Upper lobe of left lung (tissue), 6 donors: ENCODE results near the gene CFAP74. TPM values are rescaled to one million over a fixed set of nuclear protein-coding genes. Genes with fewer than 3 reads are reported as not detected.
A peak's percentile ranks its signal among the peaks of the same experiment; 100 is the strongest.
"Not testable (repeated sequence)": the region's sequence is repeated elsewhere in the genome, so short reads cannot be mapped to it uniquely, and the experiment has no call there.

Source experiments
- ATAC-seq, 2 donors: fragments of 200-7000 bp; cut with Tn5 transposase; one replicate each; pipeline ENCODE4 v1.9.1; 2022; ENCODE audit warnings: mild to moderate bottlenecking in 2 of 2, moderate library complexity in 2 of 2; ENCODE audit not compliant: low FRiP score in 2 of 2
- DNase-seq, 2 donors: peaks; one replicate each; pipeline ENCODE4 v3.0.0-alpha.2; 2019 to 2020
- H3K27ac ChIP-seq, 4 donors: fragments of 200-600 bp; sonication (generic); one replicate each; pipeline ENCODE4 v1.5.1; 2016 to 2019
- H3K27me3 ChIP-seq, 4 donors: fragments of 200-600 bp; sonication (generic); one replicate each; pipeline ENCODE4 v1.5.1; 2017 to 2019
- H3K36me3 ChIP-seq, 4 donors: fragments of 200-600 bp; sonication (generic); one replicate each; pipeline ENCODE4 v1.5.1; 2016 to 2019
- H3K4me1 ChIP-seq, 4 donors: fragments of 200-600 bp; sonication (generic); one replicate each; pipeline ENCODE4 v1.5.1; 2018 to 2019
- H3K4me3 ChIP-seq, 4 donors: fragments of 200-600 bp; sonication (generic); one replicate each; pipeline ENCODE4 v1.5.1; 2017 to 2019; ENCODE audit warnings: mild to moderate bottlenecking in 2 of 4, moderate library complexity in 1 of 4
- H3K9me3 ChIP-seq, 4 donors: fragments of 200-600 bp; sonication (generic); one replicate each; pipeline ENCODE4 v1.5.1; 2018 to 2019
- CTCF ChIP-seq, 6 experiments: fragments of 450-650 bp in 4 of 6; fragments of 200-600 bp in 2 of 6; sonication (generic) in 2 of 6; IDR thresholded peaks; one replicate each; pipeline ENCODE4 v1.5.1; 2016 to 2019; ENCODE audit warnings: antibody characterized with exemption in 6 of 6
- EP300 ChIP-seq, 4 donors: sonication (generic); formaldehyde crosslinking; IDR thresholded peaks; one replicate each; pipeline ENCODE4 v1.5.1; 2017; ENCODE audit warnings: antibody characterized with exemption in 4 of 4, control low read depth in 2 of 4
- POLR2A ChIP-seq, 4 donors: fragments of 450-650 bp; IDR thresholded peaks; one replicate each; pipeline ENCODE4 v1.5.1; 2016 to 2017; ENCODE audit warnings: antibody characterized with exemption in 4 of 4, mild to moderate bottlenecking in 2 of 4
- POLR2AphosphoS5 ChIP-seq, 2 donors: sonication (generic); formaldehyde crosslinking; IDR thresholded peaks; one replicate each; pipeline ENCODE4 v1.5.1; 2017; ENCODE audit warnings: antibody characterized with exemption in 2 of 2
- whole genome bisulfite sequencing, 2 donors: methylation state at CpG; one replicate each; pipeline ENCODE4 v1.1.5; 2017 to 2018; 5-methylcytosine and 5-hydroxymethylcytosine counted together
- total RNA-seq, 6 donors: library from RNA; depleted of rRNA in 4 of 6; stranded (reverse); fragments of >200 nt in 4 of 6; gene quantifications; one replicate each; pipeline versions ENCODE4 v1.1.0 to v1.2.1, GENCODE V29; 2016 to 2021
- donor health status: DM: no; HTN: no; CAD: no; lungs with moderate emphysema.
- donor health status: DM: no; HTN: yes; CAD: no; lungs with severe emphysema.

Gene CFAP74
- total RNA-seq, 6 donors from 2014 or later = 0.14 to 19.8 (median 6.2) TPM

- H3K36me3 ChIP-seq = no peaks in the 10 kb centered on the region
- no peaks in the 10 kb centered on the region for H3K4me1 ChIP-seq
- no peak for ATAC-seq
- H3K9me3 ChIP-seq = no peaks in the 10 kb centered on the region
- no peak overlapping the region for H3K27ac ChIP-seq
- peak in 1 of 2 donors; percentile 66 for DNase-seq
- TF ChIP-seq POLR2AphosphoS5 (IDR thresholded peaks at IDR 0.05) (no peak), EP300 (IDR thresholded peaks at IDR 0.05) (no peak), POLR2A (IDR thresholded peaks at IDR 0.05) (no peak), CTCF (IDR thresholded peaks at IDR 0.05) (no peak)
- 78 to 85% methylated on average over 5 to 17 of the region's 17 CpGs for WGBS, 2 donors
- H3K27me3 ChIP-seq = no peaks in the 10 kb centered on the region
- H3K4me3 ChIP-seq = no peak overlapping the region
These were observed 19.0 kb downstream of the CFAP74 start for GRCh38 chr1:1984560-1985070.

- no peak overlapping the region for H3K27ac ChIP-seq
- H3K9me3 ChIP-seq = no peaks in the 10 kb centered on the region
- no peak for TF ChIP-seq POLR2A (IDR thresholded peaks at IDR 0.05)
- TF ChIP-seq EP300 (IDR thresholded peaks at IDR 0.05) = no peak
- no peak for TF ChIP-seq CTCF (IDR thresholded peaks at IDR 0.05)
- no peak for TF ChIP-seq POLR2AphosphoS5 (IDR thresholded peaks at IDR 0.05)
- no peaks in the 10 kb centered on the region for H3K4me1 ChIP-seq
- 89 to 91% methylated on average over 36 of the region's 36 CpGs for WGBS, 2 donors
- H3K4me3 ChIP-seq = no peak overlapping the region
- H3K27me3 ChIP-seq = no peaks in the 10 kb centered on the region
- no peaks in the 10 kb centered on the region for H3K36me3 ChIP-seq
- DNase-seq = peak in 1 of 2 donors; percentile 56
- ATAC-seq = no peak
These were observed 21.0 kb downstream of the CFAP74 start for GRCh38 chr1:1982379-1983232.

GRCh38 chr1:1981631-1982327 lies 21.8 kb downstream of the CFAP74 start:
- 82 to 94% methylated on average over 13 to 58 of the region's 73 CpGs for WGBS, 2 donors
- H3K27me3 ChIP-seq, H3K4me3 ChIP-seq, H3K4me1 ChIP-seq, H3K36me3 ChIP-seq, H3K9me3 ChIP-seq, ATAC-seq, H3K27ac ChIP-seq: not testable (repeated sequence)
- DNase-seq = peak in 1 of 2 donors; percentile 69

- no peak for TF ChIP-seq POLR2AphosphoS5 (IDR thresholded peaks at IDR 0.05)
- no peak for TF ChIP-seq EP300 (IDR thresholded peaks at IDR 0.05)
- TF ChIP-seq POLR2A (IDR thresholded peaks at IDR 0.05) = no peak
- no peak for TF ChIP-seq CTCF (IDR thresholded peaks at IDR 0.05)
- no peak for ATAC-seq
- no peaks in the 10 kb centered on the region for H3K27me3 ChIP-seq
- no peaks in the 10 kb centered on the region for H3K36me3 ChIP-seq
- no peaks in the 10 kb centered on the region for H3K9me3 ChIP-seq
- no peak overlapping the region for H3K4me3 ChIP-seq
- H3K27ac ChIP-seq = no peak overlapping the region
- 91 to 94% methylated on average over 26 of the region's 26 CpGs for WGBS, 2 donors
- no peaks in the 10 kb centered on the region for H3K4me1 ChIP-seq
- DNase-seq = peak in 1 of 2 donors; percentile 70
These were observed 22.5 kb downstream of the CFAP74 start for GRCh38 chr1:1981142-1981500.

- no peaks in the 10 kb centered on the region for H3K9me3 ChIP-seq
- no peak overlapping the region for H3K27ac ChIP-seq
- TF ChIP-seq EP300 (IDR thresholded peaks at IDR 0.05) (no peak), CTCF (IDR thresholded peaks at IDR 0.05) (no peak), POLR2A (IDR thresholded peaks at IDR 0.05) (no peak), POLR2AphosphoS5 (IDR thresholded peaks at IDR 0.05) (no peak)
- no peaks in the 10 kb centered on the region for H3K4me1 ChIP-seq
- no peaks in the 10 kb centered on the region for H3K27me3 ChIP-seq
- 91% methylated on average over 31 to 35 of the region's 42 CpGs for WGBS, 2 donors
- ATAC-seq (no peak), DNase-seq (peak in 1 of 2 donors; percentile 65)
- no peaks in the 10 kb centered on the region for H3K36me3 ChIP-seq
- H3K4me3 ChIP-seq = no peak overlapping the region
These were observed 23.0 kb downstream of the CFAP74 start for GRCh38 chr1:1980467-1981141.
